WERI-Rb-1 (cell line): ENCODE measurements around the gene LCP1.

ENCODE experiments used
- DNase-seq: peaks from one replicate; pipeline ENCODE4 v3.0.0-alpha.2; 2020
- H3K27ac ChIP-seq: fragments of 250-450 bp; sonication (Bioruptor Pico); 2 replicates; pipeline ENCODE4 v1.5.1; 2020; ENCODE audit warnings: mild to moderate bottlenecking, moderate library complexity
- H3K27me3 ChIP-seq: fragments of 250-450 bp; sonication (Bioruptor Pico); 2 replicates; pipeline ENCODE4 v1.5.1; 2021; ENCODE audit warnings: mild to moderate bottlenecking, low read depth, moderate library complexity; ENCODE audit not compliant: insufficient read depth, severe bottlenecking
- H3K36me3 ChIP-seq: fragments of 250-450 bp; sonication (Bioruptor Pico); 2 replicates; pipeline ENCODE4 v1.5.1; 2020; ENCODE audit warnings: mild to moderate bottlenecking, moderate library complexity
- H3K4me3 ChIP-seq: 2 replicates; pipeline ENCODE4 v1.5.1; 2011; ENCODE audit warnings: low read depth, mild to moderate bottlenecking, control low read depth, low read length
- H3K9me3 ChIP-seq: fragments of 250-450 bp; sonication (Bioruptor Pico); 2 replicates; pipeline ENCODE4 v1.5.1; 2021; ENCODE audit warnings: mild to moderate bottlenecking, moderate library complexity; ENCODE audit not compliant: severe bottlenecking
- CTCF ChIP-seq: IDR thresholded peaks from 2 replicates; pipeline ENCODE4 v1.5.1; 2011; ENCODE audit warnings: low read depth, mild to moderate bottlenecking, control low read depth, inconsistent platforms, low read length

LCP1 gene

GRCh38 chr13:46134961-46135522 is 46.9 kb downstream of the LCP1 start:
- H3K36me3 ChIP-seq: no peaks in the 10 kb centered on the region
- no peaks in the 10 kb centered on the region for H3K9me3 ChIP-seq
- no peak for DNase-seq
- H3K27ac ChIP-seq: no peak overlapping the region
- TF ChIP-seq CTCF: no peak
- H3K4me3 ChIP-seq: no peak overlapping the region
- no peaks in the 10 kb centered on the region for H3K27me3 ChIP-seq

GRCh38 chr13:46134494-46134893 is 47.5 kb downstream of the LCP1 start:
- no peaks in the 10 kb centered on the region for H3K9me3 ChIP-seq
- no peak overlapping the region for H3K4me3 ChIP-seq
- no peak overlapping the region for H3K27ac ChIP-seq
- DNase-seq: no peak
- no peaks in the 10 kb centered on the region for H3K27me3 ChIP-seq
- no peak for TF ChIP-seq CTCF
- H3K36me3 ChIP-seq: no peaks in the 10 kb centered on the region

DNA sequence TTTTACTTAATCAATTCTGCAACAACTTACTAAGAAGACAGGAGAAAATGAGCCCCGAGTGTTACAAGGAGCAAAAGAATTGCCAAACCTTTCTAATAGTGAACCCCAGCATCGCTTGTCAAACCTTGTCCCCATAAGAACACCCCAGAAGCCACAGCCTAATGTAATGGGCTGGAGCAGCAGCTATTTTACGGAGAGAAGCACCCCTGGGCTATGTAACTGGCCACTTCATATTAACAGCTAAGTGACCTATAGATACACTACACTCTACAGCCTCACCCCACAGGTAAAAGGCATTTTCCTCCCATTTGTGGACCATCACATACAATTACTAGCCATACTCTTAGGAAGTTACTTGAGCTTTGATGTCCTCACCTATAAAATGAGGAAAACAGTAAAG is 49.9 kb downstream of the LCP1 start:
- no peak overlapping the region for H3K4me3 ChIP-seq
- H3K27me3 ChIP-seq: no peaks in the 10 kb centered on the region
- no peak for DNase-seq
- no peak overlapping the region for H3K27ac ChIP-seq
- no peaks in the 10 kb centered on the region for H3K36me3 ChIP-seq
- TF ChIP-seq CTCF: no peak
- no peaks in the 10 kb centered on the region for H3K9me3 ChIP-seq

- H3K9me3 ChIP-seq: no peaks in the 10 kb centered on the region
- no peak overlapping the region for H3K27ac ChIP-seq
- H3K36me3 ChIP-seq: no peaks in the 10 kb centered on the region
- no peak for DNase-seq
- no peak overlapping the region for H3K4me3 ChIP-seq
- no peaks in the 10 kb centered on the region for H3K27me3 ChIP-seq
- TF ChIP-seq CTCF: no peak
Observed at GRCh38 chr13:46131705-46132104, 50.3 kb downstream of the LCP1 start.

GRCh38 chr13:46129955-46130618 is 51.9 kb downstream of the LCP1 start:
- Histone ChIP-seq H3K27me3 (no peaks in the 10 kb centered on the region), H3K36me3 (no peaks in the 10 kb centered on the region), H3K9me3 (no peaks in the 10 kb centered on the region), H3K27ac (no peak overlapping the region), H3K4me3 (no peak overlapping the region)
- no peak for TF ChIP-seq CTCF
- DNase-seq: no peak

DNA sequence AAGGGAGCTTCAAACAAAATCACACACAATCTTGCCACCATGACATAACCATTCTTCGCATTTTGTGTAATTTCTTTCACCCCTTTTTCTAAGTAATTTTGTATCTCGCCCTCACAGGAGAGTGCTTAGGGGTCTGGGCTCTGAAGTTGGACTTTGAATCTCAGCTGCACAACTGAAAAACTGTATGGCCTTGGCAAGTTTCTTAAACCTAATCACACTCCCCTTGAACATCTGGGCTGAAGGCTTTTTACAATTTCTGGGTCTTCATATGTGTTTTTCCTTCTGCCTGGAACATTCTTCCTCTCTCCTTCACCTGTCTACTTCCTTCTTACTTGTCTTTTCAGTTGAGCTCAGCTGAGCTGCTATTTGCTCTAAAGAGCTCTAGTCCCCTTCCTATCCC is 52.9 kb downstream of the LCP1 start:
- Histone ChIP-seq H3K27me3 (no peaks in the 10 kb centered on the region), H3K27ac (no peak overlapping the region), H3K36me3 (no peaks in the 10 kb centered on the region), H3K9me3 (no peaks in the 10 kb centered on the region), H3K4me3 (no peak overlapping the region)
- no peak for DNase-seq
- TF ChIP-seq CTCF: no peak
